HG03439 (cell line): ENCODE measurements around the gene CHST5.
"Not testable (repeated sequence)": the region's sequence is repeated elsewhere in the genome, so short reads cannot be mapped to it uniquely, and the experiment has no call there.

ENCODE experiments used
- ATAC-seq: cut with Tn5 transposase; IDR thresholded peaks from one replicate; pipeline ENCODE4 v1.9.1; 2021; ENCODE audit warnings: mild to moderate bottlenecking, moderate library complexity; ENCODE audit not compliant: unreplicated experiment

The CHST5 gene

DNA sequence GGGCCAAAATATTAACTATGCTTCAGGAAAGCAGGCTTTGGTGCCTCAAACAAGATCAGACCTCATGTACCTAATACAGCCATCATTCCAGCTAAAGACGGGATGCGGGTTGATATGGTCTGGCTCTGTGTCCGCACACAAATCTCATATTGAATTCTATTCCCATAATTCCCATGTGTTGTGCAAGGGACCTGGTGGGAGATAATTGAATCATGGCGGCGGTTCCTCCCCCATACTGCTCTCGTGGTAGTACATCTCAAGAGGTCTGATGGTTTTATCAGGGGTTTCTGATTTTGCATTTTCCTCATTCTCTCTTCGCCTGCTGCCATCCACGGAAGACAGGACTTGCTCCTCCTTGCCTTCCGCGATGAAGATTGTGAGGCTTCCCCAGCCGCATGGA lies 21.6 kb downstream of the CHST5 start:
- ATAC-seq: no peak

- ATAC-seq: no peak
Observed at GRCh38 chr16:75506574-75506973, 29.3 kb downstream of the CHST5 start.

GRCh38 chr16:75506107-75506506 lies 29.8 kb downstream of the CHST5 start:
- ATAC-seq: no peak

DNA sequence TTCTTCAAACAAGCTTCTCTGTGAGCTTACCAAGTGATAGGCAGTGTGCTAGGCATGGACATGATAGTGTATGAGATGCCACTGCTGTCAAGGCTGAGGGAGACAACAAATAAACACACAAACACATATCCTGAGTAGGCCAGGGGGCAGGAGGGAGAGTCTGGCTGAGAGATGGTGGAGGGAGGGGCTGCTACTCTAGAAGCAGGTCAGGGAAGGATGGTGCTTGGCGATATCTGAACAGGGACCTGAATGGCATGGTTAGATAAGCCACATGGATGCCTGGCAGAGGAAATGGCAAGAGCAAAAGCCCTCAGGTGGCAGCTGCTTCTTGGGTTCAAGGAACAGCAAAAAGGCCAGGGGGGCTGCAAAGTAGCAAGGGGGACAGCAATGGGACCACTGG lies 32.1 kb downstream of the CHST5 start:
- no peak for ATAC-seq

DNA sequence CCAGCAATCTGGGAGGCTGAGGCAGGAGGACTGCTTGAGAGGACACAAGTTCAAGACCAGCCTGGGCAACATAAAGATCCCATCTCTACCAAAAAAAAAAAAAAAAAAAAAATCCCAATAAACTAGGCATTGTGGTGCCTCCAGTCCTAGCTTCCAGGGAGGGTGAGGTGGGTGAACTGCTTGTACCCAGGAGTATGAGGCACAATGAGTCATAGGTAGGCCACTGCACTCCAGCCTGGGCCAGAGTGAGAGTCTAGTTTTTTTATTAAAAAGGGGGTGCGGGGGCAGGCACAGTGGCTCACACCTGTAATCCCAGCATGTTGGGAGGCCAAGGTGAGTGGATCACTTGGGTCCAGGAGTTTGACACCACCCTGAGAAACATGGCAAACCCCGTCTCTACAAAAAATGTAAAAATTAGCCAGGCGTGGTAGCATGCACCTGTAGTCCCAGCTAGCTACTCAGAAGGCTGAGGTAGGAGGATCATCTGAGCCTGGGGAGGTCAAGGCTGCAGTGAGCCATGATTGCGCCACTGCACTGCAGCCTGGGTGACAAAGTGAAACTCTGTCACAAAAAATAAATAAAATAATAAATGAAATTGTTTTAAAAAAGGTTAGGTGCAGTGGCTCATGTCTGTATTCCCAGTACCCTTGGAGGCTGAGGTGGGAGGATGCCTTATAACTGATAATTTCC lies 32.8 kb downstream of the CHST5 start:
- ATAC-seq: no peak

GRCh38 chr16:75501820-75502219 lies 34.1 kb downstream of the CHST5 start:
- not testable (repeated sequence) for ATAC-seq

DNA sequence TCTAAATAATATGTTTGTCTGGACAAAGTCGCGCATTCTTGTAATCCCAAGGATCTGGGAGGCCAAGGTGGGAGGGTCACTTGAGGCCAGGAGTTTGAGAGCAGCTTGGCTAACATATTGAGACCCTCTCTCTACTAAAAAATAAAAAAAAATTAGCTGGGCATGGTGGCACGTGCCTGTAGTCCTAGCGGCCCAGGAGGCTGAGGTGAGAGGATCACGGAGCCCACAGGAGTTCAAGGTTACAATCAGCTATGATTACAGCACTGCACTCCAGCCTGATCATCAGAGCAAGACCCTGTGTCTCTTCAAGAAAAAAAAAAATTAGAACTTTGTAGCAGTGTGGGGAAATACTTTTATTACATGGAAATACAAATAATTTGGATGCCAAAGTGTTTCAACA lies 34.5 kb downstream of the CHST5 start:
- ATAC-seq: no peak

GRCh38 chr16:75498605-75499322 lies 37.1 kb downstream of the CHST5 start:
- ATAC-seq: not testable (repeated sequence)

- no peak for ATAC-seq
Observed at GRCh38 chr16:75497558-75497957, 38.4 kb downstream of the CHST5 start.

- ATAC-seq: no peak
Observed at GRCh38 chr16:75495076-75495674, 40.7 kb downstream of the CHST5 start, which contains the start of gene CHST6. CHST6 (minus strand) TSS chr16:75495441; CDS start chr16:75479828, 15,613 bp downstream.

GRCh38 chr16:75494661-75495075 lies 41.2 kb downstream of the CHST5 start:
- ATAC-seq: no peak

DNA sequence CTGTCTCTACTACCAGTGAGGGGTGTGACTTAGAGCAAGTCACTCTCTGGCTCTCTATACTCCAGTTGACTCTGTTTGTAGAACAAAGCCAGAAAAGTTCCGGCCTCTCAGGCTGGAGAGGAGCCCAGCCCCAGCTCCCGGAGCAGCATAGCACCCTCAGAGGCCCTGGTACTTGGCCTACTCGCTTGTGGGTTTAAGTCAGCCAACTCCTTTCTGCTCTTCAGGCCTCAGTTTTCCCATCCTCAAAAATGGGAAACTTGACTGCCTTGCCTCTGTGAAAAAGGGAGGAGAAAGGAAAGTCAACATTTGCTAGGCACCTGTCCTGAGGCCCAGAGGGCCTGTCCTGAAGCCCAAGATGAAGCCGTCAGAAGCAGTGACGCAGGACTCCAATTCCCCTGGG lies 41.7 kb downstream of the CHST5 start:
- ATAC-seq: no peak

GRCh38 chr16:75491876-75492275 lies 44.0 kb downstream of the CHST5 start:
- ATAC-seq: no peak

DNA sequence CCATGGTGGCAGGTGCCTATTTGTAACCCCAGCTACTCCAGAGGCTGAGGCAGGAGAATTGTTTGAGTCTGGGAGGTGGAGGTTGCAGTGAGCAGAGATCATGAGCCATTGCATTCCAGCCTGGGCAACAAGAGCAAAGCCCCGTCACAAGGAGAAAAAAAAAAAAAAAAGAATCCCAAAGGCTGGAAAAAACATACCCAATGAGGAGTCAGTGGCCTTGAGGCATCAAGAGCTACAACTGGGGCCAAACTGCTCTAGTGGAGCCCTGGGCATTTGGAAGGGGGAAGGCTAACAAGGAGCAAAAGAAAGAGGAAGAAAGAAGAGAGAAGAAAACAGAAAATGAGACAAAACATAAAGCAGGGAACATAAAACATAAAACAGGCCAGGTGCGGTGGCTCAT lies 47.6 kb downstream of the CHST5 start:
- no peak for ATAC-seq

DNA sequence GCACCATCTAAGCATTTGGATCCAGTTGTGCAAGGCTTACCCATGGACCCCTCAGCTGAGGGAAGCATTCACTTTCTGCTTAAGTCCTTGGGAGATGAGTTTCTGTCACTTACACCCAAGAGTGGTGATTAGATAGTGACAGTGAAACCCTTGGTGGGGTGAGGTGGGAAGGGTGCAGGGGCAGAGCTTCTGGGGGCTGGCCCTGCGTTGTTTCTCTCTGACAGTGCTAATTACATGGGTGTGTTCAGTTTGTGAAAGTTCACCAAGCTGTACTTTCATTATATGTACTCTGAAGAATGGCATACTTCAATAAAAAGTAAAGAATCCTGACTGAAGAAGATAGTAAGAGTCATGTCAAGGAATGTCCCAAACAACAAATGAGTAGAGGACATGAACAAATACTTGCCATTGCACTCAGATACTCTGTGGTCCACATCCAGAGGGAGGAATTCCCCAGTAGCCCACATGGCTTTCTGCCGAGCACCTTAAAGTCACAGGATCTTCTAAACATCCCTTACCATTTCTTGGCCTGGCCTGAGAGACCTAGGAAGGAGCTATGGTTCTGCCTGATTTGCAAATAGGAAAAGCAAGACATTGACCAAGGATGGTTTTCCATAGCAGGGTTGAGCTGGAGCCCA lies 49.1 kb downstream of the CHST5 start:
- peak; percentile 68 for ATAC-seq

- no peak for ATAC-seq
Observed at GRCh38 chr16:75486014-75486675, 49.8 kb downstream of the CHST5 start.

DNA sequence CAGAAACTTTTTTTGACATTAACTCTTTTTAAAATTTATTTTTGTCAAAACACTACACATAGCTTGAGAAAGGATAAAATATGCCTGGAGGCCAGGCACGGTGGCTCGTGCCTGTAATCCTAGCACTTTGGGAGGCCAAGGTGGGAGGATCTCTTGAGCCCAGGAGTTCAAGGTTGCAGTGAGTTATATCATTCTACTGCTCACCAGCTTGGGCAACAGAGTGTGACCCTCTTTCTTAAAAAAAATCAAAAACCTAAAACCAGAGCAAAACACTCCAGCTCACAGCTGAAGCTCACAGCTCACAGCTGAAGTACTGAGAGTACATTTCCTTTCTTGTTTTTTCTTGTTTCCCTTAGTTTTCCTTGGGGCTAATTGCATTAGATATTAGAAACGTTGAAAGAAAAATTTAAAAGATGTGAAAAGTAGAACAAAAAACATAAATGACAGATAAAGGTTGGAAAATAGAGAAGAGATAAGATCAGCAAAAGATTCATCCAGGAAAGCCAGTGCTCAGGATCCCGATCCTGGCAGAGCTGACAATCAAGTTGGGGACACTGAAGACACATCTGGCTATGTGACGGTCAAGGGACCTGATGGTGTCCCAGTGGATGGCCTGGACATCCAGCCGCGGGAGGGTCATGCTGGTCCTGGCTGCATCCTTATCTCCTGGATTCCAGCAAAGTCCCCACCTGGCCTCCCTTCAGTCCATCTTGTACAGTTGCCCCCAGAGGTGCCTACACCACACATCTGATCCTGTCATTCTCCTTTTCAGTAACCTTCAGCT lies 50.5 kb downstream of the CHST5 start:
- no peak for ATAC-seq

- ATAC-seq: no peak
Observed at GRCh38 chr16:75483222-75483621, 52.7 kb downstream of the CHST5 start.

DNA sequence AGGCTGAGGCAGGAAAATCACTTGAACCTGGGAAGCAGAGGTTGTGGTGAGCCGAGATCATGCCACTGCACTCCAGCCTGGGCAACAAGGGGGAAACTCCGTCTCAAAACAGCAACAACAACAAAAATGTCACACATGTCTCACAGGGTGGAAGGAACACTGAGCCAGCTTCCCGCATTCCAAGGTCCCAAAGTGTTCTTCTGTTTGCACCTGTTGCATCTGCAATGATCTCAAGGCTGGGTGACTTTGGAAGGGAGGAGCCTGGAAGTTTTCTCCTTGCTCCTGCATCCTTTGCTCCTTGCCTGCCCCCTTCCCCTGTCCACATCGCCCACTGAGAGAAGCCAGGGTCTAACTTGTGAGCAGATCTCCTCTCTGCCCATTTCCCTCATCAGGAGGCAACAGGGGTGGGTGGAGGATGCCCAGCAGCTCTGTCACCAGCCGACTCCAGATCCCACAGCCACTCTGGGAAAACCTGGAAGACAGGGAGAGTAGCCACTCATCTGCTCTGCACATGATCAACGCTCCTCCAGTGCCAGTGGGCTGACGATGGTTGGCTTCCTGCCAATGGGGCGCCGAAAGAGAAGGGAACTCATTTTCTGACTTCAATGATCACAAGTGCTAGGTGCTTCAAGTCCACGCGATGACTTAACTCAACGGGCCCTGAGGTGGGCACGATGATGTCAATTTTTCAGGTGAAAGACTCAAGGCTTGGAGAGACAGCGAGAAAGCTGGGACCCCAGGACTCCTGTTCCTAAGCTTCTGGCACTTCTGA lies 53.3 kb downstream of the CHST5 start:
- no peak for ATAC-seq

DNA sequence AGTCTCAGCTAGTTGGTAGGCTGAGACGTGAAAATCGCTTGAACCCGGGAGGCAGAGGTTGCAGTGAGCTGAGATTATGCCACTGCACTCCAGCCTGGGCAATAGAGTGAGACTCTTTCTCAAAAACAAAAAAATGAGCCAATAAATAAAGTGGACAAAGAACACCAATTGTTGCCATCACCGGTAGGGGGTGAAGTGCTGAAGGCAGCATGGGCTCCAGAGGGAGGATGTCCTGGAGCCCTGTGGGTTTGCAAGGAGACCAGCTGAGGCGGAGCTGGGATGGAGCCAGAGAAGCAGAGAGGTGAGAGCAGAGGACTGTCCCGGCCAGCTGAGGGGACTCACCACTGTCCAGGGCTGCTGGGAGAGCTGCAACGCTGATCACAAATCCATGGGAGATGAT lies 54.4 kb downstream of the CHST5 start:
- no peak for ATAC-seq
